Measurements from ENCODE around the gene OTUD3. TPM values are rescaled to one million over a fixed set of nuclear protein-coding genes. Genes with fewer than 3 reads are reported as not detected.

The OTUD3 gene
- total RNA-seq, 1 experiment from 2014 or later: 9.7 TPM

DNA sequence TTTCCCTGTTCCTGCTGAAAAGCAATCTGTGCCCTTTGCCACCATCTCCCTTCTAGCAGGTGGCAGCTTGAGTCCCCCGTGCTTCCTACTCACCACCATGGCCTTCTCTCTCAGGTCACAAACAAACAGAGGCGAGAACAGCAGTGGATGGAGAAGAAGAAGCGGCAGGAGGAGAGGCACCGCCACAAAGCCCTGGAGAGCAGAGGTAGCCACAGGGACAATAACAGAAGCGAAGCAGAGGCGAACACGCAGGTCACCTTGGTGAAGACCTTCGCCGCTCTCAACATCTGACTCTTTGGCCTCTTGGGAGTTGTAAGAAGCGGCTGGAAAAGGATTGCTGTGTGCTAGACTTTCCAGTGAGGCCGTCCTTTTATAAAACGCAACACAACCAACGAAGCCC, 25.3 kb downstream of the OTUD3 start:
- Histone ChIP-seq H3K36me3 (ENCODE audit: low read depth) (peaks cover 9% of the 10 kb centered on the region), H3K4me3 (no peak overlapping the region), H3K4me1 (replicated peaks; ENCODE audit: insufficient read depth) (peaks cover 20% of the 10 kb centered on the region), H3K9me3 (ENCODE audit: insufficient read depth, low read depth) (no peaks in the 10 kb centered on the region), H3K4me2 (no peak overlapping the region), H3K27ac (no peak overlapping the region), H2AFZ (no peak overlapping the region), H4K20me1 (ENCODE audit: insufficient read depth) (no peaks in the 10 kb centered on the region), H3F3A (ENCODE audit: insufficient read depth, low read depth) (peaks cover 16% of the 10 kb centered on the region), H3K9me2 (ENCODE audit: insufficient read depth) (no peaks in the 10 kb centered on the region), H3K27me3 (ENCODE audit: insufficient read depth, low read depth) (no peaks in the 10 kb centered on the region), H3K79me2 (ENCODE audit: low read depth) (no peaks in the 10 kb centered on the region)
- CTCF ChIA-PET: no interaction called here
- POLR2A ChIA-PET (ENCODE audit: unreplicated experiment): no interaction called here
- TF ChIP-seq EZH2 (IDR thresholded peaks at IDR 0.05; ENCODE audit: low read depth) (no peak), CTCF (conservative IDR thresholded peaks at IDR 0.05) (no peak)
- no peak for DNase-seq
- intact Hi-C loops (cut with micrococcal nuclease; ENCODE audit: unreplicated experiment): no loop called here
- no TSS peak for BruUV-seq (replicated peaks)

DNA sequence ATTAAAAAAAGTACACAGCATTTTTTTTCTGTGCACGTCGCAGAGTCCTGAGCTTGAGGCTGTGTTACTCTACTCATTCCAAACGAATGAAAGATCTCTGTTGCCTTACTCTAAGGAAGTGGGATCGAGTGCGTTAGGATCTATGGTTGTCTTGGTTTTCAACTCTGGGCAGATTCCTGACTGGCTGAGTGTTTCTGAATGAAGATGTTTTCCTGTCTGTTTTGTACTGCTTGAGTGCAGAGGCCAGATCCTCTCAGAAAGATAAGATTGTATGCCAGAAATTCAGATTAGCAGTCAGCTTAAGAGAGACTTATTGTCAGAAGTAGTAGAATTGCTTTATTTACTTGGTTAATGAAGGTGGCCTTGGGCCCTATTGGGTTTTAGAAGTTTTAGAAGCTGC, 27.2 kb downstream of the OTUD3 start:
- no peak for DNase-seq
- Histone ChIP-seq H3K27me3 (ENCODE audit: insufficient read depth, low read depth) (no peaks in the 10 kb centered on the region), H3K4me1 (replicated peaks; ENCODE audit: insufficient read depth) (peaks cover under 1% of the 10 kb centered on the region), H3K4me2 (no peak overlapping the region), H3K36me3 (ENCODE audit: low read depth) (peaks cover 7% of the 10 kb centered on the region), H3K9me3 (ENCODE audit: insufficient read depth, low read depth) (no peaks in the 10 kb centered on the region), H3K27ac (no peak overlapping the region), H3F3A (ENCODE audit: insufficient read depth, low read depth) (peaks cover 1% of the 10 kb centered on the region; the same call in 1 of the 2 replicates), H2AFZ (no peak overlapping the region), H4K20me1 (ENCODE audit: insufficient read depth) (no peaks in the 10 kb centered on the region), H3K9me2 (ENCODE audit: insufficient read depth) (no peaks in the 10 kb centered on the region), H3K4me3 (no peak overlapping the region), H3K79me2 (ENCODE audit: low read depth) (no peaks in the 10 kb centered on the region)
- BruUV-seq (replicated peaks): no TSS peak
- CTCF ChIA-PET: no interaction called here
- intact Hi-C loops (cut with micrococcal nuclease; ENCODE audit: unreplicated experiment): no loop called here
- POLR2A ChIA-PET (ENCODE audit: unreplicated experiment): no interaction called here
- TF ChIP-seq CTCF (conservative IDR thresholded peaks at IDR 0.05) (no peak), EZH2 (IDR thresholded peaks at IDR 0.05; ENCODE audit: low read depth) (no peak)

DNA sequence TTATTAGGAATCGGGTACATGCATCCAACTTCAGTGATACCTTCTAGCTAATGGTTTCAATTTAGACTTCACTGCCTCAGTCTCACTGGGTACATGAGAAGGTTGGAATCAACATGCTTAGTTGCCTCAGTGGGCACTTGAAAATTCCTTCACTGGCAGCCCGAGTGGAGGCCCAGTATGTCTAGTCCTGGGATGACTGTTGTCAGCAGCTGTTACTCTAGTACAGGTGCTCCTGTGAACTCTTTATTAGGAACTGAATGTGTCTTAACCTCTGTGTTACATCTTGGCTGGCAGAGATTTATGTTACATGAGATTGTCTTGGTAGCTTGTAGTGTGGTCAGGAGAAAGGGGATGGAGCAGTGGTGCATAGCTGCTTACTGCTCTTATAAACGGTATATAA, 27.8 kb downstream of the OTUD3 start:
- no peaks in the 10 kb centered on the region for H3K79me2 ChIP-seq (ENCODE audit: low read depth)
- H3K9me3 ChIP-seq (ENCODE audit: insufficient read depth, low read depth): no peaks in the 10 kb centered on the region
- no peak for DNase-seq
- H3F3A ChIP-seq (ENCODE audit: insufficient read depth, low read depth): no peaks in the 10 kb centered on the region
- intact Hi-C loops (cut with micrococcal nuclease; ENCODE audit: unreplicated experiment): no loop called here
- ChIA-PET CTCF (interaction anchor here (0.6 kb wide), 1 partner anchor 263 kb away, joined by 3 read pairs; no protein-coding TSS in a partner anchor), POLR2A (ENCODE audit: unreplicated experiment) (no interaction called here)
- H3K4me3 ChIP-seq: no peak overlapping the region
- H3K27me3 ChIP-seq (ENCODE audit: insufficient read depth, low read depth): no peaks in the 10 kb centered on the region
- H3K4me1 ChIP-seq (replicated peaks; ENCODE audit: insufficient read depth): no peaks in the 10 kb centered on the region
- H4K20me1 ChIP-seq (ENCODE audit: insufficient read depth): no peaks in the 10 kb centered on the region
- H3K36me3 ChIP-seq (ENCODE audit: low read depth): peaks cover under 1% of the 10 kb centered on the region
- BruUV-seq (replicated peaks): no TSS peak
- H3K4me2 ChIP-seq: no peak overlapping the region
- no peak overlapping the region for H2AFZ ChIP-seq
- H3K27ac ChIP-seq: no peak overlapping the region
- TF ChIP-seq CTCF (conservative IDR thresholded peaks at IDR 0.05) (no peak), EZH2 (IDR thresholded peaks at IDR 0.05; ENCODE audit: low read depth) (no peak)
- H3K9me2 ChIP-seq (ENCODE audit: insufficient read depth): no peaks in the 10 kb centered on the region

All from PC-9 (cell line).